ENCODE data around the gene DNASE1L2. TPM values are rescaled to one million over a fixed set of nuclear protein-coding genes. Genes with fewer than 3 reads are reported as not detected.

The DNASE1L2 gene
- total RNA-seq, 1 experiment from 2014 or later, result 3.8 TPM

DNA sequence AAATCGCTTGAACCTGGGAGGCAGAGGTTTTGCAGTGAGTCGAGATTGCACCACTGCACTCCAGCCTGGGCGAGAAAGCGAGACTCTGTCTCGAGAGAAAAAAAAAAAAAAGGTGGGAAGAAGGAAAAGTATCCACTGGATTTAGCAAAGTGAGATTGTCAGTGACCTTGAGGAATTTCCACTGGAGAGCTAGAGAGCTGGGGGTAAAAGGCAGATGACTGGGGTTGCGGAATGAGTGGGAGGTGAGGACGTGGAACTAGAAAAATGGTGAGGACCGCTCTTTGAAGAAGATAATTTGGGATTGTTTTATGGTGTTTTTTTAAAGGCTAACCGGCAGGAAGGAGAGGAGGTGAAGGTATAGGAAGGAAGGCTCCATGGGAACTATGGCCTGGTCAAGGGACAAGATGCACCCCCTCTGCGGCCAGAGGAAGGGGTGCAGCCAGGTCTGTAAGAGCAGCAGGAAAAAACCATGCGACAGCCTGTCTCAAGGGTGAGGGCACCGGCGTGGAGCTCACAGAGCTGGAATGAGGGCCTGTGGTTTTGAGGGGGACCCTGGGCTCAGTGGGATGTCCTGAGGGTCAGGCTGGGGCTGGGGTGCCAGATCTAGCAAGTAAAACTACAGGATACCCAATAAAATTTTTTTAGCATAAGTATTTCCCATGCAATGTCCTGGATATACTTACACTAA, 31.7 kb upstream of the DNASE1L2 start:
- no peak for DNase-seq (ENCODE audit: low spot score)

DNA sequence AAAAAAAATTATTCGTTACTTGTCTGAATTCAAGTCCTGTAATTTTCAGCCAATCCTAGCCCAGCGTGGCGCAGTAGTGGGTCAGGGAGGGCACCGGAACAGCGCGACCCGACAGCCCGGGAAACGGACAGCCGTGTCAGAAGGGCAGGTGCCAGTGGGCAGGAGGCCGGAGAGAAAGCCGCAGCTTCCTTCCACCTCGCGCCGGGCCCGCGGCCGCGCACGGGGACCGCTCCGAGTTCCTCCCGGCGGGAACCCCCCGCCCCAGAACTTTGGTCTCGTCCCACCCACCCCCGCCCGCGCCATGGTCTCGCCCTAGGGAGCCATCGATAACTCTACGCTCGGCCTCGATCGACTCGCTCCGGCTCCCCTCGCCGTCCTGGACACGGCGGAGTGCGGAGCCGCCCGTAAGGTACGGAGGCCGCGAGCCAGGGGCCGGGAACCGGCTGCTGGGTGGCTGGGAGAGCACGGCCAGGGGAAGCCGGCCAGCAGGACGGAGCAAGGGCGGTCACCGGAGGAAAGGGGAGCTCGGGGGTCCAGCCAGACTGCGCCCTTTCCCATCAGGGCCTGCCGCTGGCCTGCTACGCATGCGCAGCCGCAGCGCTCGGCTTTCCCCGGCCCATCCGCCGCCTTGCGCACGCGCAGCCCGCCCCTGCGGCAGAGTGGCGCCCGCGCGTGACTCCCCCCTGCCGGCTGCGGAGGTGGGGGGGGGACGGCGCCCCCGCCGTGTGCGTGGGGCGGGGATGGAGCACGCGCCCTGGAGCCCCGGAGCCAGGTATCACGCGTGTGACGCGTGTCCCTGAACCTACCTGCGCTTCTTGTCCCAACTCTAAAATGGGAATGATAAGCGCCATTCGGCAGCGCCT, 30.9 kb upstream of the DNASE1L2 start, which contains the start of gene MLST8:
MLST8 (plus strand) TSS at position 351 of the 863 bp plus-strand sequence. CDS start 632 bp downstream, outside the sequence.
- peak; percentile 75 for DNase-seq (ENCODE audit: low spot score)

DNA sequence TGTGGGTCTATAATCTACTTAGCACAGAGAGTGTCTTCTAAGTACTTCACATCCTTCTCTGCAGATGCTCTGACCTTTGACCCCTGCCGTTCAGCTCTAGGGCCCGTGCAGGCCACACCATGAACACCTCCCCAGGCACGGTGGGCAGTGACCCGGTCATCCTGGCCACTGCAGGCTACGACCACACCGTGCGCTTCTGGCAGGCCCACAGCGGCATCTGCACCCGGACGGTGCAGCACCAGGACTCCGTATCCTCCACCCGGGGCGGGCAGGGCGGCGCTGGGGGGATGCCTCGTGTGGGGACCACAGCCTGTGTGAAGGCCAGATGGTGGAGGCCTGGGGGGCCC, 30.3 kb upstream of the DNASE1L2 start:
- no peak for DNase-seq (ENCODE audit: low spot score)

DNA sequence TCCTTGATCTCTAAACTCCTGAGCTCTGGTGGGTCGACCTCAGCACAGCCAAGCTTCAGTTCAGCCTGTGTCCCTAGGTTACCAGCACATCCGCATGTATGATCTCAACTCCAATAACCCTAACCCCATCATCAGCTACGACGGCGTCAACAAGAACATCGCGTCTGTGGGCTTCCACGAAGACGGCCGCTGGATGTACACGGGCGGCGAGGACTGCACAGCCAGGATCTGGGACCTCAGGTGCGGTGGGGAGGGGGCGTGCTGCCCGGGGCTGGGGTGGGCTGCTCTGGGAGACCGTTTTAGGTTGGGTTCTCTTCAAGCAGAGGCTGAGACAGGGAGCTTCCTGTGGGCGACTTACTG, 29.8 kb upstream of the DNASE1L2 start:
- no peak for DNase-seq (ENCODE audit: low spot score)

DNA sequence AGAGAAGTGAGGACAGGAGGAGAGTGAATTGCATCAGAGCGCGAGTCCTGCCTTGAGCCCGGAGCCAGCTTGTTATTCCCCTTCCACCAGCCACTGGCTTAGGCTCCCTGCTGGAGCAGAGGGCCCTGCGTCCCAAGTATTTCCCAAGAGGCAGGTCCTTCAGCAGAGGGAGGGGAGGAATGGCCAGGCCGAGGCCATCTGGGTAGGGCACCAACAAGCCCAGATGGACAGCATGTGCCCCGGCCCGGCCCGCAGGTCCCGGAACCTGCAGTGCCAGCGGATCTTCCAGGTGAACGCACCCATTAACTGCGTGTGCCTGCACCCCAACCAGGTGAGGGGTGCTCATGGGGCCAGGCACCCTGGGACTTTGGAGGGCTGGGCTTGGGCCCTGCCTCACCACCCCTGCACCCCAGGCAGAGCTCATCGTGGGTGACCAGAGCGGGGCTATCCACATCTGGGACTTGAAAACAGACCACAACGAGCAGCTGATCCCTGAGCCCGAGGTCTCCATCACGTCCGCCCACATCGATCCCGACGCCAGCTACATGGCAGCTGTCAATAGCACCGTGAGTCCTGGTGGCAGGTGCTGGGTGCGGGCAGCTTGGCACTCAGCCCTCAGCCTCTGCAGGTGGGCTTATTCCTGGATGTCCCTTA, 29.3 kb upstream of the DNASE1L2 start:
- DNase-seq (ENCODE audit: low spot score), result no peak

DNA sequence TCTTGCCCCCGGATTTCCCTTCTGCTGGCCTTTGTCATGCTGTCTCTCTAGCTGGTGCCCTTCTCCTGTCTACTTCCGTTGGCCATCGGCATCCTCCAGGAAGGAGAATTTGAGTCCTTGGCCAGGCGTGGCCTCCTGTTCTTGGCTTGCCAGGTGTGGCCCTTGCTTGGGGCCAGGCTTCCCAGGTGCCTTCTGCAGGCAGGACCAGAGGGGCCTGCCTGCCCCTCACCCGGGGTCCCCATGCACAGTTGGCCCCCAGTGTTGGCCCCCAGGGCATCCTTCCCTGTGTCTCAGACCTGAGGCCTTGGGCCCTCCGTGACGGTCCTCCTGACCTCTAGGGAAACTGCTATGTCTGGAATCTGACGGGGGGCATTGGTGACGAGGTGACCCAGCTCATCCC, 28.4 kb upstream of the DNASE1L2 start:
- DNase-seq (ENCODE audit: low spot score), result no peak

DNA sequence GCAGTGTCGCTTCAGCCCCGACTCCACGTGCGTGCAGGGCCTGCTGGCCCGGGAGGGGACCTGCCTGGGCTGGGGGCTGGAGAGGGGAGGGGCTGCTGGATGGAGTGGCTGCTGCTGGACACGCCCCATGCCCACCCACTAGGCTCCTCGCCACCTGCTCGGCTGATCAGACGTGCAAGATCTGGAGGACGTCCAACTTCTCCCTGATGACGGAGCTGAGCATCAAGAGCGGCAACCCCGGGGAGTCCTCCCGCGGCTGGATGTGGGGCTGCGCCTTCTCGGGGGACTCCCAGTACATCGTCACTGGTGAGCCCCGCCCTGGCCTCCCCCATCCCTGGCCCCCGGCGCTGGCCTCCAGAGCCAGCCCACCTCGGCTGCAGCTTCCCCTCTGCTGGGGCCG, 27.9 kb upstream of the DNASE1L2 start:
- DNase-seq (ENCODE audit: low spot score), result no peak

DNA sequence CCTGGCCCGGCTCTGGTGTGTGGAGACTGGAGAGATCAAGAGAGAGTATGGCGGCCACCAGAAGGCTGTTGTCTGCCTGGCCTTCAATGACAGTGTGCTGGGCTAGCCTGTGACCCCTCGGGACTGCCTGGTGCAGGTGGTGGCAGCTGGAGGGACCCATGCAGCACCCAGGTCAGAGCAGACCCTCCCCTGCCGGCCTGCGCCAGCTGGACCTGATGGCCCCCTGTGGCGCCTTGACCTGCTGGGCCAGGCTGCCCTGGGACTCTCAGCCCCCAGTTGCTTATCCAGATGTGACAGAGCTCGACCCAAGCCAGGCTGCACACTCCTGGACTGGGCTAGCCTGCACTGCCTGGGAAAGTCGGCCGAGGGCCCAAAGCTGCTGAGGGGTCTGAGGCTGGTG, 27.5 kb upstream of the DNASE1L2 start:
- no peak for DNase-seq (ENCODE audit: low spot score)

DNA sequence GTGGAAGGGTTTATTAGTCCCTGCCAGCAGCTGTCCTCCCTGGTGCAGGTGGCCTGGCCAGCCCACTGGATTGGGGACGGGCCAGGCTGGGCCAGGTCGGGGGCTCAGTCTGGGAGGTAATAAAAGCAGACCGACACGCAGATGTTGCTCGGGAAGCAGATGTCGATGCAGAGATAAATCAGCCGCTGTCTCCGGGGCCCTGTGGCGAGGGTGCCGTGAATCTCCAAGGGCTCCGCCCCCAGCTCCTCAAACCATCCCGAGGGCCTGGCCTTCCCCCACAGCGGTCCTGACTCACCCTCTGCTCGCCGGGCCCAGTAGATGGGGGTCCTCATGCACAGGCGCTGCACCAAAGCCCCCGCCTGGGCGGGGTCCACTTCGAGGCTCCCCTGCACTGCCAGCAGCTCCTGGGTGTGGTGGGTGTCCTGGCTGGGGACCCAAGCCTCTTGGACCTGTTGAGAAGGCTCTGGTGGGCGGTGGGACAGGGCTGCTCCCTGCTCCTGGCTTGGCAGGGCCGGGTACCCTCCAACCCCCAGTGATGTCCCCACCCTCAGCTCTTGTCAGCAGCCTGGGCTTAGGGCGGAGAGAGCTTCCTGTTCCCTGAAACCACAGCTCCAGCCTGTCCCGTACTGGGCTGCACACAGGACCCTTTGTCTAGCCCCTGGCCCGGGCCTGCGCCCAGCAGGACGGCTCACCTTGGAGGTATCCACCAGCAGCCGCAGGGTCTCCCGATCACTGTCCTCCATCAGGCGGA, 26.8 kb upstream of the DNASE1L2 start:
- no peak for DNase-seq (ENCODE audit: low spot score)

DNA sequence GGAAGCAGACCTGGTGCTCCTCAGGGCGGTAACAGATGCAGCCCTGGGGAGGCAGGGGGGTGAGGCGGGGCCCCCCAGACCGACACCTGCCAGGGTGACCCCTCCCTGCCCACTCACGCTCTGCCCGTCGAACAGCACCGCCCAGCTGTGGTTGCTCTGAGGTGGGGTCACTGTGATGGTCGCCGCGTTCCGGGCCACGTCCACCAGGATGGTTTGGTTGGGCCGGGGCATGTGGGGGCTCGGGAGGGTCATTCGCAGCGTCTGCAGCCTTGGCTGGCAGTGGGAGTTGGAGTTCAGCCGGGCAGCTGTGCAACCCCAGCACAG, 26.3 kb upstream of the DNASE1L2 start:
- DNase-seq (ENCODE audit: low spot score), result no peak

DNA sequence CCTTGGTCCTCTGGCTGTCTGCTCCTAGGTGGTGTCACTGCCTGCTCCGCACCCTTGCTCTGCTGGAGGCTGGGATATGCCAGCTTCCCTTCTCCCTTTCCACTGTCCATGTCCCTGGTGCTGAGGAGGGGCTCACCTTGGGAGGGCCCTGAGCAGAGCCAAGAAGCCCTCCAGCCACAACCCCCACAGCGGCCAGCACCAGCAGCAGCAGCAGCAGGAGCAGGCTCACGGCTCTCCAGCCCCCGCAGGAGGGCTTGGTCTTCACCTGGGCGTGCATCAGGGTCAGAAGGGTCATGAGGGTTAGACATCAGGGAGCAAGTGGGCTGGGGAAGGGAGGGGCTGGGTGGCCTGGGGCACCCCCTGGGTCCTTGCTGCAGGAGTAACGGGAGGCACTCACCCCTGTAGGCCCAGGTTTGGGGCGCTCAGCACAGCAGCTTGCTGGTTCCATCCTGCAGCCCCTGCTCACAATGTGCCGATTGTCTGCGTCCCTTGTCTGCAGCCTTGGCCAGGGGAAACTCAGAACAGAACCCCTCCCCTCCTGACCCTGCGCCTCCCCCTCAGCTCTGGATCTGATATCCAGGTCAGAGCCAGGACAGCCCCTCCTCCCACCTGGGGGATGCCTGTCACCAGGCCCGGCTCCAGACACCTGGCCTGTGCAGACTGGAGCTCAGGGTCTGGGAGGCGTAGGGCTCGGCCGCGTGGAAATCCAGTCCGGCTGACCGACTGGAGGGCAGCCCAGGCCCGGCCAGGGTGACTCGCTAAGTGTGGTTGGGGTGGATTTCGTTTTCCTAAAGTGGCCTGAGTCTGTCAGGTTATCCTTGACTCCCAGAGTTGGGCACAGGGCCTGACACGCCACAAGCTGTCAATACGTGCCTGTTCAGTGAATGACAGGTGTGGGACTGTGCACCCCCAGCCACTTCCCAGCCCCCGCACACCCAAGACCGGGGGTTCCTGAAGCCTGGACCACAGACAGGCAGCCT, 25.6 kb upstream of the DNASE1L2 start, which contains the start of gene BRICD5:
BRICD5 (minus strand) TSS at position 478 of the 980 bp plus-strand sequence; CDS start at position 448, 30 bp downstream.
- DNase-seq (ENCODE audit: low spot score), result no peak

DNA sequence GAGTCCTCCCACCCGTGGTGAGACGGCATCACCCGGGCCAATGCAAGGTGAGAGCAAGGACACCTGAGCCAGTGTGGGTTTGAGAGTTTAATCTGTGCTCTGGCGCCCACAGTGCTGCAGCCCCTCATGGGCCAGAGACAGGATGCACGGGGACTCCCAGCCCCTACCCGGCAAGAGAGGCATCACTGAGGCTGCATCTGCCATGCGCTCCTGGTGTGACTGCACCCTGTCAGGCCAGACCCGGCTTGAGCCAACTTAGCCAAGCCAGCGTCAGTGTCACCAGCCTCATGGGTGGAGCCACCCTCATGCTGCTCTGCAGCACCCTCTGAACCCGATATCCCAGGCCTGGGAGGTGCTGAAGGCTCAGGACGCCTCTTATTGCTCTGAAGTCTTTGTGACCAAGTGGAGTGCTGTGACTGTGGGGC, 24.3 kb upstream of the DNASE1L2 start:
- DNase-seq (ENCODE audit: low spot score), result no peak

DNA sequence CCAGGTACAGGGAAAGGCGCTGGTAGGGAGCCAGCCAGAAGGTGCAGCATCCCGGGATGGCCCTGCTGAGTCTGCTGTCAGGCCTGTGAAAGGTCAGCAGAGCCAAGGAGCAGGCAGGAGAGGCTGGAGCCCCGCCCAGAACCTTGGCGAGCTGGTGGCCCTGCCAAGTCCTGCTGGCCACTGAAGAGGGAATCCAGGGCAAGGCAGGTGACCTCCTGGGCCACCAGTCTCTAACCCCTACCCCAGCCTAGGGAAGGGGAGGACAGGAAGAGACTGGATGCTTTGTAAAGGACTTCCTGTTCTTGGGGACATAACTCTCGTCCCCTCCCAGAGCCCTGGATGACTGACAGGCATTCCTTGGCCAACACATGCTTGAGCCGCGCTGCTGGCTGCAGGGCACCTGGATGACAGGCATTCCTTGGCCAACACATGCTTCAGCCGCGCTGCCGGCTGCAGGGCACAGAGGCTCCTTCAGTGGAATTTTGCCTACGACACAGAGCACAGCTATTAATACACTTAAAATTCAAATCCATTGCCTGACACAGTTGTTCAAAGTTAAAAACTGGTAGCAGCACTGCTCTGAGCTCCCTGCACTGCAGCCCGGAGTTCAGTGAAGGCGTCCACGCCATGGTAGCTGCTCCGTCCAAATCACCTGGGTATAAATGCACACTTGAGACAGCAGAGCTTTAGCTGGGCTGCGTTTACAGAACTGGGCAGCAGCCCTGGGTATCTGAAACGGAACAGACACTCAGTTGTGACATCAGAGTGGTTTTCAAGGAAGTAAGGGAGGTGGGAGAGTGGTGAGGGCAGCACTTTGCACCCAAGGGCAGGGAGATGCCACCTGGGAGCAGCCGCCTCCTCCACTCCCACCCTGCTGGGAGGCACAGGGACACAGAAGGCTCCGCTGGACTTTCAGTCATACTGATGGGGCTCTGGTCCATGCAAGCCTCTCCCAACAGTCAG, 23.6 kb upstream of the DNASE1L2 start:
- no peak for DNase-seq (ENCODE audit: low spot score)

DNA sequence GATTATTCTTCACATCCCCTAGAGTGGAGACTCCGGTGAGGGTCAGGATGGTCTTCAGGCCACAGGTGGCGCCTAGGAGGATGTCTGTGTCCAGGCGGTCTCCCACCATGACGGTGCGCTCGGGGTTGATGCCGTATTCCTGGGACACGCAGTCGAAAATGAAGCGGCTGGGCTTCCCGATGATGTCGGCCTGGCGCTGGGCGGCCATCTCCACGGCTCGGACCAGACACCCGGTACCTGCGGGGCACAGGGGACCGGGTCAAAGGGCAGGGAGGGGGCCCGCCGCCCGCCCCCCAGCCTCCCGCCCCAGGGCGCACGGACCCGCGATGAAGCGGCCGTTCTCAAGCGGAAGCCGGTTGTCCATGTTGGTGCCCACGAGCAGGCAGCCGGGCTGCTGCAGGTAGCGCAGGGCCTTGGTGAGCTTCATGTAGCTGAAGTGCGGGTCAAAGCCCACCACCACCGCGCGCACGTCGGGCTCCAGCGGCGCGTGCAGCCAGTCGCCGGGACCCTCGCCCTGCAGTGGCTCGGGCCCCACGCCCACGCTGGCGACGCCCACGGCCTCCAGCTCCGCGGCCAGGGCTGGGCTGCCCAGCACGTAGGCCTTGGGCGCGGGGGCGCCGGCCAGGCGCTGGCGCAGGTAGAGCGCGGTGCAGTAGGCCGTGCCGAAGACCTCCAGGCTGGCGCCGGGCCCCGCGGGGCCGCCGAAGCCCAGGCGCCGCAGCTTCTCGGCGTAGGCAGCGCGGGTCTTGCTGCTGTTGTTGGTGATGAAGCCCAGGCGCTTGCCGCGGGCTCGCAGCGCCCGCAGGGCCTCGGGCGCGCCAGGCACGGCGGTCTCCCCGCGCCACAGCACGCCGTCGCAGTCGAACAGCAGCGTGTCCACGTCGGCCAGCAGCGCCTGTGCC, 22.2 kb upstream of the DNASE1L2 start:
- no peak for DNase-seq (ENCODE audit: low spot score)

DNA sequence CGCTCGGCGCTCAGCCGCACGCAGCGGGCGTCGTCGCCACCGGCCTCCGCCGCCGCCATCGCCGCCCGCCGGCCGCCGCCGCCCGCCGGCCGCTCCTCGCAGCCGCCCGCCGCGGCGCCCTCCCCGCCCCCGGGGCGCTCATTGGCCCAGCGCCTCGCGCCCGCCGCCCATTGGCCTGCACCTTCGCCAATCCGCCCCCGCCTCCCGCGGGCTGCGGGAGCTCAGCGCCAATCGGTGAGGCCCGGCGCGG, 21.6 kb upstream of the DNASE1L2 start, which contains the start of gene PGP:
PGP (minus strand) TSS at position 122 of the 250 bp plus-strand sequence; CDS start at position 59, 63 bp downstream.
- DNase-seq (ENCODE audit: low spot score), result no peak

DNA sequence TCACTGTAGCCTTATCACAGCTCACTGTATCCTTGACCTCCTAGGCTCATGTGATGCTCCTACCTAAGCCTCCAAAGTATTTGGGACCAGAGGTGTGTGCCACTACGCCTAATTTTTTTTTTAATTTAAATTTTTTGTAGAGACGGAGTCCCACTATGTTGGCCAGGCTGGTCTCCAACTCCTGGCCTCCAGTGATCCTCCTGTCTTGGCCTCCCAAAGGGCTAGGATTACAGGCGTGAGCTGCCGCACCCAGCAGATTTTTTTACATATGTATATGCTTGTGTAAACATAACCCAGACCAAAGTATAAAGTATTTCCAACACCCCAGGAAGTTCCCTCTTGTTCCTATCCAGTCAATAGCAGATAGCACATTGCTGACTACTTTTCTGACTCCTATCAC, 19.9 kb upstream of the DNASE1L2 start:
- no peak for DNase-seq (ENCODE audit: low spot score)

DNA sequence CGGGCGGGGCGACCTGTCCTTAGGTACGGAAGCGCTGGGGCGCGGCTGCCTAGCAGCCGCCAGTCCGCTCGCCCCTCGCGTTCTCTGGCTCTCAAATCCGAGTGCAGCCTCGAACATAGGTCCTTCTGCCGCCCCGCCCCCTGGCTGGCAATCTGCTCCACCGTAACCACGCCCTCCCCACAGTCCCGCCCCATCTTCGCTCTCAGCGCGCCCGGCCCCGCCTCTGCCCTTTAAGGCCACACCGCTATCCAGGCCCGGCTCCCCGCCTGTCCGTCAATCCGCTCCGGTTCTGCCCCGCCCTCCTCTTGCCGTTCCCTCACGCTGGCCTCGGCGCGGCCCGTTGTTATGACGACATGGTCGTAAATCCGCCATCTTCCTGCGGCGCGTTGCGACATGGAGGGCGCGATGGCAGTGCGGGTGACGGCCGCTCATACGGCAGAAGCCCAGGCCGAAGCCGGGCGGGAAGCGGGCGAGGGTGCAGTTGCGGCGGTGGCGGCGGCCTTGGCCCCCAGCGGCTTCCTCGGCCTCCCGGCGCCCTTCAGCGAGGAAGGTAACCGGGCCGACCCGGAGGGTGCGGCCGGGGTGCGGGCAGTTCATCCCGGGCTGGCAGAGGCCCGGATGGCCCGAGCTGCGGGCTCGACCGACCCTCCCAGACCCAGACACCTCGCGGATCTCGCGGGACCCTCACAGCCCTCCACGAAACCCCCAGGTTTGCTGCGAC, 12.9 kb upstream of the DNASE1L2 start, which contains the start of gene E4F1:
E4F1 (plus strand) TSS at position 371 of the 721 bp plus-strand sequence; CDS start at position 394, 23 bp downstream.
- DNase-seq (ENCODE audit: low spot score), result peak; percentile 98

DNA sequence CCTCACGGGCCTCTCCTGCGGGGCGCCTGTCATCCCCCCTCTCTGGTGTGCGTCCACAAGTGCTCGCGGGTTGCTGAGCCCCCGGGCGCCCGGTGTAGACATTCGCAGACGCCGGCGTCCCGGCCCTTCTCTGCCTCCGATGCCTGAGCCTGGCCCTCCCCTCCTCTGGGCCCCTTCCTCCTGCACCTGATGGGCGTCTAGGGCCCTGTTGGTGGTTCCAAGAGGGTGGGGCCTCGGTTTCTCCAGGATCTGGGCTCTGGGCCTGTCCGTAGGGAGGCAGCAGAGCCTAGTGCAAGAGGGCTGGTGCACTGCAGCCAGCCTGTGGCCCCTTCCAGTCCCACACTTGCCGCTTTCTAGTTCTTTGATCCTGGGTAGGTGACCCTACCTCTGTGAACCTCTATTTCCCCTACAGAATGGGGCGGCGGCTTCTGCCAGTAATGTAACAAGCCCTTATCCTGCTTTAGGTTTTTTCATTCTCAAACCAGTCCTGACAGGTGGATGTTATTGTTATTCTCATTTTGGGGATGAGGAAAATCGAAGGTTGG, 12.2 kb upstream of the DNASE1L2 start:
- peak; percentile 44 for DNase-seq (ENCODE audit: low spot score)

Data from A172 (cell line).